CD4-positive, alpha-beta T cell treated with Interleukin-10 for 1 hour (primary cell): ENCODE results near the gene CCR9.

Experiments
- DNase-seq: peaks from one replicate; pipeline ENCODE4 v3.0.0-alpha.2; 2020

Gene CCR9

DNA sequence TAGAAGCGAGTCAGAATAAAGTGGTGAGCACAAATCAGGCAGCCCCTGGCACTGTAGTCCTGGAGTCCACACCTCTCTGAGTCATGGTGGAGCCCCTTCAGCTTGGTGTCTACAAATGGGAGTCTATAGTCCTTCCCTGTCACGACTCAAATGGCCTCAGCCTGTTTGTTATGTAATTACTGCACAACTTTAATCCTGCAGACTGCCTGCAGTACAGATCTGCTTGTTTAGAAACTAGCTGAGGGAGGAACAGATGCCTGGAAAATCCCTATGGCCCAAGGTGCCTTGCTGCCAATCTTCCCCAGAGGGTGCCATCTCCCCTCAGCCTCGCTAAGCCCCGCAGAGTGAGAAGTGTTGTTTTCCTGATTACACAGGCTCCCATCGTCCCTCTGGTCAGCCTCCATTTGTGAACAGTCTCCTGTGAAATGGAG is 53.0 kb downstream of the CCR9 start:
- DNase-seq = no peak

DNA sequence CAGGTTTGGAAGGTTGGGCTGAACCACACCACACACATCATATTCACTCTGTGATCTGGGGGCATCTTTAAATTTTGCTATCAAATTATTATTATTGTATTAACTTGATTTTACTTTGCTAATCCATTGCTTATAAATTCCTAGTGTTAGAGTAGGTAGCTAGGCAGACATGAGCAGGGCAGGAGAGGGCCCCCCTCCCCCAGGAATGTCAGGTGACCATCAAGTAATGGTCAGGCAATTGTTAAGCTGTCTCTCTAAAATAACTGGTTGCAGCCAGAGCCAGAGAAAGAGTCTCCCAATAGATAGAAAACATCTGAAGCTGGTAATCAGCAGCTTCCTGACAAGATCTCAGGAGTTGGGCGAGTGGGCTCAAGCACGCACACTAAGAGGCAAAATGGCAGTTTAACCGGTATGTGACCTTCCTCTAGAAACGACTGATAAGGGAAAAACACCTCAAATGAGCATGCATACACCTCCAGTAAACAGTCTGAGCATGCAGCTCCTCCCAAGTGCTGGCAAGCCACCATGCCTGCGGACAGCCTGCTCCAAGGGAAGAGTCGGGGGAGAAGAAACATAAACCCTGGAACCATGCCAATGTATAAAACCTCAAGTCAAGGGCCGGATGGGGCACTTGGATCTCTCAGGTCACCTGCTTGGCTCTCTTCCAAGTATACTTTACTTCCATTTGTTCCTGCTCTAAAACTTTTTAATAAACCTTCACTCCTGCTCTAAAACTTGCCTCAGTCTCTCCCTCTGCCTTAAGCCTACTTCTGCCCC is 53.8 kb downstream of the CCR9 start:
- DNase-seq = no peak

DNA sequence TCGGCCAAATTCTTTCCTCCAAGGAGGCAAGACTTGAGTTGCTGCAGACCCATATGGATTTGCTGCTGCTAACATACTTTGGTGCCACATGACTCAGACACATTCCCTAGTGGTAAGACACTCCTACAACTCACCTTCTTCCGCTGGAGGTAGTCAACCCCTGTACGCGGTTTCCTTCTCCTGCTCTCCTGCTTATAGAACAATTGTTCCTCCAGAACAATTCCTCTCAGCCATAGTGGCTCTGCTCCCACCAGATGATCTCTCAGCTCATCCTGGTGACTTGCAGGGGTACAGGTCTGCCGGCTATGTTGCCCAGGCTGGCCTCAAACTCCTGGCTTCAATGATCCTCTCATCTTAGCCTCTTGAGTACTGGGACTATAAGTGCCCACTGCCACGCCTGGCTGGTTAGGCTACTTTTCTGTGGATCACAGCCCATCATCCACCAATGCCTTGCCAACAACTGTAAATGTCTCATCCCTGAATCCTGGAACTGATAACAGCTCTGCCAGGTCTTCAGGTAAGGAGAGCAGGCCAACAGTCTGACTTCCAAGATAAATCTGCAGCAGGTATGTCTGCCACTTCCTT is 54.5 kb downstream of the CCR9 start:
- no peak for DNase-seq

DNA sequence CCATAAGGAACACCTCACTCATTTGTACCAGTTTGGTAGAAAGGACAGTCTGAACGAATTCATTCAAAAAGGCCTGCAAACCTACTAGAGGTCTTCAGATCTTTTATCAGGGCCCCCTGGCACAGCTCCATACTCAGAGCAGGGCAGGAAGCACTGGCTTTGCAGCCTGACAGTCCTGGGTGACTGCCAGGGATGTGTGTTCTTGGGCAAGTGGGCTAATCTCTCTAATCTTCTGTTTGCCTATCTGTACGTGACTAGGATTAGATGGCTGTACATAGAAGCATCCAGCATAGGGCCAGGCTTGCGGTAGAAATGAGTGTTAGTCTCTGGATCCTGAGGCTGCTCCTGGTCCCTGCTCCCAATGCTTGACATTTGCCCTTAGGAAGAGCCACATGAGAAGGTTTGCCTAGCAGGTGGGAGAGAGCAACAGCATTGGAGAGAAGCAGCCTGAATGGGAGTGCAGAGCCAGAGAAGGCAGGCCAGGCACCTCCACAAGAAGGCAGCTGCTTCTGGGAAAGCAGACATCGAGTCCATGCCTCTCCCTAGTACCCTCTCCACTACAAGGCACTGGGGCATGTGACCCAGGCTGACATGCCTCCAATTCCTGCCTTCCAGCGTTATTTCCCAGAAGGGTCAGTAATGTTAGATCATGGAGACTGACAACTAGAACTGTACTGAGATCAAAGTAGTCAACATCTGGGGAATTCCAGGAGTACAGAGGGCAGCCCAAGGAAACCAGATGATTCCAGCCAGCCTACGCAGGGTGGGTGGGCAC is 55.9 kb downstream of the CCR9 start:
- DNase-seq = no peak

DNA sequence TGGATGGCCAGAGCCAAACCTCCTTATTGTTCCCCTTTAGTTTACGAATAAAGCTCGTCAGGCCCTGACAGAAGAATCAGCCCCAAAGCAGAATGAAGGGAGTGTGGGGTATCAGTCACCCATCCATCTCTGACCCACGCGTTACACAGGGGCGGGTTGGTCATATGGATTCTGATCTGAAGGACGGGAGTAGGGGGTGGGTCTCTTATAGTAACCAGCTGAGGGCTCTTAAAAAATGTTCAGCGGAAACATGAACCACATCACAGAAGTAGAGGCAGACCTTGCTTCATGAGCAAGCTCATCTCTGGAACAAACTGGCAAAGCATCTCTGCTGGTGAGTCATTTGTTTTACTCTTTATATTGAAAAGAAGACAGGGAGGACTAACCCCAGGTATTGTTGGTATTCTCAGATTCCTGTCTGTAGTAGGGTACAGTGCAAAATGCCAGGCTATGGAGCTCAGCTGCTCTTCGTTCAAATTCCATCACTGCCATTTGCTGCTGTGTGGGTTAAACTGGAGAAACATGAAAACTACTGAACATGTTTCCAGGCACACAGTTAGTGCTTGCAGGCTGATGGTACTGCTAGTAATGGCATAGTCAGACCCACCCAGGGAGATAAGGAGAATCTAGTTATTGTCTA is 57.0 kb downstream of the CCR9 start, which contains the start of gene CXCR6:
TSS of gene CXCR6 (plus strand) at position 258 of the 640 bp plus-strand sequence. CDS start 3,018 bp downstream, outside the sequence.
- peak; percentile 61 for DNase-seq

- peak; percentile 51 for DNase-seq
Measured at GRCh38 chr3:45944830-45945620, 58.7 kb downstream of the CCR9 start.

GRCh38 chr3:45946307-45946706 is 60.0 kb downstream of the CCR9 start:
- no peak for DNase-seq

DNA sequence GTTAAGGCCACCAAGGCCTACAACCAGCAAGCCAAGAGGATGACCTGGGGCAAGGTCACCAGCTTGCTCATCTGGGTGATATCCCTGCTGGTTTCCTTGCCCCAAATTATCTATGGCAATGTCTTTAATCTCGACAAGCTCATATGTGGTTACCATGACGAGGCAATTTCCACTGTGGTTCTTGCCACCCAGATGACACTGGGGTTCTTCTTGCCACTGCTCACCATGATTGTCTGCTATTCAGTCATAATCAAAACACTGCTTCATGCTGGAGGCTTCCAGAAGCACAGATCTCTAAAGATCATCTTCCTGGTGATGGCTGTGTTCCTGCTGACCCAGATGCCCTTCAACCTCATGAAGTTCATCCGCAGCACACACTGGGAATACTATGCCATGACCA is 60.5 kb downstream of the CCR9 start:
- no peak for DNase-seq

DNA sequence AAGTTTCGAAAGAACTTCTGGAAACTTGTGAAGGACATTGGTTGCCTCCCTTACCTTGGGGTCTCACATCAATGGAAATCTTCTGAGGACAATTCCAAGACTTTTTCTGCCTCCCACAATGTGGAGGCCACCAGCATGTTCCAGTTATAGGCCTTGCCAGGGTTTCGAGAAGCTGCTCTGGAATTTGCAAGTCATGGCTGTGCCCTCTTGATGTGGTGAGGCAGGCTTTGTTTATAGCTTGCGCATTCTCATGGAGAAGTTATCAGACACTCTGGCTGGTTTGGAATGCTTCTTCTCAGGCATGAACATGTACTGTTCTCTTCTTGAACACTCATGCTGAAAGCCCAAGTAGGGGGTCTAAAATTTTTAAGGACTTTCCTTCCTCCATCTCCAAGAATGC is 61.0 kb downstream of the CCR9 start:
- DNase-seq = no peak

- DNase-seq = no peak
Measured at GRCh38 chr3:45948311-45948781, 62.0 kb downstream of the CCR9 start.

DNA sequence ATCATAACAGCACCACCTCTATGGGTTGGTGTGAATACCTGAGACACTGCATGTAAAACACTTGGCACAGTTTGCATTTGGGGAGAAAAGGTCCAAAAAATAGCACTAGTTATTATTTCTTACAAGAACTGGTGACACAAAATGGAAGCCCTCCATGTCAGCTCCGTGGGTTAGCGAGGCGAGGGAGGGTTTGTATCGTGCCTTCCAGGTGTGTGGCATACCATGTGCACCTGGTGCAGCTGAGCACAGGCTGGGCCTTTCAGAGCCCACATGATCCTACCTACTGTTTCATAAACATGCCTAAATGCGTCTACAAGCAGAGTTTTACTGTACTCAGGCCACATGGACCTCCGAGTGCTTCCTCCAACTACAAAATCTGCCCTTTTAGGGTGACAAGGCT is 62.5 kb downstream of the CCR9 start:
- no peak for DNase-seq

DNA sequence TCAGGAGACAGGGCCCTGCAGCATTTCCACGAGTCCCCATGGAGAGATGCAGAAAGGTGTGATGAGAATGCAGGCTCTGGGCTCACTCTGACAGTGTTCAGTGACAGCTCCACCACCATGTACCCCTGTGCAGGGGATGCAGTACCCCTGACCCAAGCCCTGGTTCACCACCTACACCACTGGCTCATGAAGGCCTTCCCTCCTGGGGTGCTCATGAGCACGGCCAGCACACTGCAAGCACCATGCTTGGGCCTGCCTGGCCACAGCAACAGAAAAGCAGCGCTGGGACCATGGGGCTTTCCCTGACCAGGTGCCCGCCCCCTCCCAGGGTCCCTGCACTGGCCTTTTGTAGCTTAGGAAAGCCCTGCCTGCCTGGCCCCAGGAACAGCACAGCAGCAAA is 63.1 kb downstream of the CCR9 start:
- no peak for DNase-seq

- DNase-seq = no peak
Measured at GRCh38 chr3:45950131-45950530, 63.8 kb downstream of the CCR9 start.

- peak; percentile 54 for DNase-seq
Measured at GRCh38 chr3:45950686-45951600, 64.6 kb downstream of the CCR9 start.

DNA sequence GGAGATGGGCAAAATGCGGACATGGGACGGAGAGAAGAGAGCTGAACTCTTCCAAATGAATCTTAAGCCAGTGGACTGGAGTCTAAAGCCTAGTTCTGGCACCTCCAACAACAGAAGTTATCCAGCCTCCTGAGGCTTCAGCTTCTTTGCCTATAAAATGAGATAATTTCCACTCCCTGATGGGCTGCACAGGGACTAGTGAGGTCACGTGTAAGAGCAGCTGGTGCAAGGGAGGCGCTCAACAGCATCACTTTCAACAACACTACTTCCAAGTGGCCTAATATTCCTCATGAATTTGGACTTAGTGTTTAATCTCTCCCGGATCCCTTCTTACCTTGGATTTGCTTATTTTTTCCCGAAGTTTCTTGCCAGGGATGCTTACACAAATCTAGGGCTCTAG is 65.6 kb downstream of the CCR9 start:
- DNase-seq = no peak

DNA sequence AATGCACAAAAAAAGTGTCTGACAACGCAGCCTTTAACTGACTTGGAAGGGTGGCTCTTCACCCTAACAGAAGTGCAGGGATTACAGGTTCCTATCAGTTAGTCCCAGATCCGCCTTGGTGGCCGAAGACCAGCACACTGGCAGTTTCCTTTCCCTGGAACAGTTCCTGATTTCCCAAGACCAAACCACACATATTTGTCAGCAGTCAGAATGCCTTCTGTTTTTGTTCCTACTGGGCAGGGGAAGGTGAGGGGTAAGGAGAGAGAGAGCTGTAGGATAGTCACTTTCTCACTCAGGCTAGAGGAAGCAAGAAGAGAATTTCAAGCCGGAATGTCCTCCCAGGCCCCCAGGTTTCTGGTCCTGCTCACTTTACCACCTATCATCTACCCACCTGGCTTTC is 66.1 kb downstream of the CCR9 start:
- no peak for DNase-seq
